NCI-H2171 treated with DMSO at 0.1 percent for 48 hours (cell line): Measurements from ENCODE around the gene TIMM22.
"Not testable (repeated sequence)": the region's sequence is repeated elsewhere in the genome, so short reads cannot be mapped to it uniquely, and the experiment has no call there.

ENCODE experiments used
- DNase-seq: peaks from one replicate; lab custom pipeline; 2025; lab: John Stamatoyannopoulos, UW

The TIMM22 gene

GRCh38 chr17:1039511-1040215, 42.7 kb downstream of the TIMM22 start:
- peak; percentile 56 for DNase-seq

GRCh38 chr17:1040216-1040600, 43.3 kb downstream of the TIMM22 start:
- DNase-seq: no peak

GRCh38 chr17:1041746-1042145, 44.8 kb downstream of the TIMM22 start:
- DNase-seq: no peak

- no peak for DNase-seq
These were observed 45.6 kb downstream of the TIMM22 start for GRCh38 chr17:1042486-1042885.

GRCh38 chr17:1043601-1044251, 46.8 kb downstream of the TIMM22 start:
- peak; percentile 75 for DNase-seq

GRCh38 chr17:1044387-1045009, 47.6 kb downstream of the TIMM22 start:
- DNase-seq: not testable (repeated sequence)

GRCh38 chr17:1045456-1045855, 48.5 kb downstream of the TIMM22 start:
- DNase-seq: peak; percentile 30

- DNase-seq: peak; percentile 96
These were observed 50.4 kb downstream of the TIMM22 start for GRCh38 chr17:1047177-1047878.

GRCh38 chr17:1047879-1048470, 51.0 kb downstream of the TIMM22 start:
- DNase-seq: no peak

- not testable (repeated sequence) for DNase-seq
These were observed 51.7 kb downstream of the TIMM22 start for GRCh38 chr17:1048516-1049115.

- no peak for DNase-seq
These were observed 52.7 kb downstream of the TIMM22 start for GRCh38 chr17:1049446-1050225.

GRCh38 chr17:1050246-1050995, 53.5 kb downstream of the TIMM22 start:
- peak; percentile 23 for DNase-seq

GRCh38 chr17:1050996-1051925, 54.3 kb downstream of the TIMM22 start:
- no peak for DNase-seq
